Activated CD8-positive, alpha-beta memory T cell treated with anti-CD3 and anti-CD28 coated beads for 36 hours (primary cell): Measurements from ENCODE around the gene ARID1B. TPM values are rescaled to one million over a fixed set of nuclear protein-coding genes. Genes with fewer than 3 reads are reported as not detected.

ENCODE experiments used
- CTCF ChIA-PET: fragments of 350-600 bp; sonication (Branson Sonifier 250); formaldehyde crosslinking; loops from one replicate; lab custom pipeline; 2021; ENCODE audit warnings: antibody characterized with exemption; lab: Charles Lee
- POLR2A ChIA-PET: fragments of 350-600 bp; sonication (Branson Sonifier 250); formaldehyde crosslinking; loops from one replicate; lab custom pipeline; 2021; ENCODE audit warnings: antibody characterized with exemption; lab: Charles Lee
- total RNA-seq, 2 experiments: library from RNA; stranded (reverse); gene quantifications; one replicate each; pipeline ENCODE4 v1.2.3, GENCODE V29; 2021

ARID1B gene
- total RNA-seq, 2 experiments from 2014 or later, result 48.4 to 49.5 TPM

- POLR2A ChIA-PET, result no interaction called here
- CTCF ChIA-PET, result no interaction called here
Measured at GRCh38 chr6:156841508-156841907, 64.3 kb downstream of the ARID1B start.

- ChIA-PET CTCF (no interaction called here), POLR2A (no interaction called here)
Measured at GRCh38 chr6:156842598-156843250, 65.5 kb downstream of the ARID1B start.

GRCh38 chr6:156844089-156844488, 66.9 kb downstream of the ARID1B start:
- CTCF ChIA-PET, result no interaction called here
- POLR2A ChIA-PET, result no interaction called here

GRCh38 chr6:156845454-156846155, 68.4 kb downstream of the ARID1B start:
- CTCF ChIA-PET, result no interaction called here
- POLR2A ChIA-PET, result interaction anchor here (0.6 kb wide), 1 partner anchor 51 kb away, joined by 3 read pairs; no protein-coding TSS in a partner anchor

GRCh38 chr6:156846845-156847599, 69.8 kb downstream of the ARID1B start:
- POLR2A ChIA-PET, result interaction anchor here (0.6 kb wide), 1 partner anchor 64 kb away, joined by 3 read pairs; no protein-coding TSS in a partner anchor

GRCh38 chr6:156848123-156848522, 70.9 kb downstream of the ARID1B start:
- POLR2A ChIA-PET, result no interaction called here
- CTCF ChIA-PET, result no interaction called here

More at GRCh38 chr6:156846845-156847599, 69.8 kb downstream of the ARID1B start:
- CTCF ChIA-PET, result no interaction called here

- POLR2A ChIA-PET, result no interaction called here
- CTCF ChIA-PET, result no interaction called here
Measured at GRCh38 chr6:156848533-156848932, 71.4 kb downstream of the ARID1B start.

- CTCF ChIA-PET, result no interaction called here
- POLR2A ChIA-PET, result no interaction called here
Measured at GRCh38 chr6:156849806-156850205, 72.6 kb downstream of the ARID1B start.

- ChIA-PET POLR2A (no interaction called here), CTCF (no interaction called here)
Measured at GRCh38 chr6:156850353-156850752, 73.2 kb downstream of the ARID1B start.

GRCh38 chr6:156851454-156851921, 74.3 kb downstream of the ARID1B start:
- POLR2A ChIA-PET, result no interaction called here
- CTCF ChIA-PET, result interaction anchor here (1.2 kb wide), 1 partner anchor 10 kb away, joined by 4 read pairs; no protein-coding TSS in a partner anchor

GRCh38 chr6:156852147-156852857, 75.1 kb downstream of the ARID1B start:
- CTCF ChIA-PET, result interaction anchor here (1.2 kb wide), 1 partner anchor 9 kb away, joined by 4 read pairs; no protein-coding TSS in a partner anchor
- POLR2A ChIA-PET, result no interaction called here

- CTCF ChIA-PET, result no interaction called here
Measured at GRCh38 chr6:156852858-156853216, 75.7 kb downstream of the ARID1B start.

GRCh38 chr6:156853733-156854132, 76.6 kb downstream of the ARID1B start:
- ChIA-PET CTCF (no interaction called here), POLR2A (interaction anchor here (0.6 to 0.8 kb wide), 2 partner anchors 73 to 302 kb away, joined by 3 read pairs; no protein-coding TSS in a partner anchor)

More at GRCh38 chr6:156852858-156853216, 75.7 kb downstream of the ARID1B start:
- POLR2A ChIA-PET, result no interaction called here

GRCh38 chr6:156854466-156855161, 77.4 kb downstream of the ARID1B start:
- POLR2A ChIA-PET, result interaction anchor here (0.6 kb wide), 1 partner anchor 301 kb away, joined by 3 read pairs; no protein-coding TSS in a partner anchor
- CTCF ChIA-PET, result no interaction called here

- POLR2A ChIA-PET, result no interaction called here
- CTCF ChIA-PET, result no interaction called here
Measured at GRCh38 chr6:156857573-156857972, 80.4 kb downstream of the ARID1B start.

- ChIA-PET POLR2A (no interaction called here), CTCF (no interaction called here)
Measured at GRCh38 chr6:156859686-156860085, 82.5 kb downstream of the ARID1B start.

GRCh38 chr6:156862711-156863110, 85.5 kb downstream of the ARID1B start:
- ChIA-PET CTCF (no interaction called here), POLR2A (interaction anchor here (0.8 kb wide), 1 partner anchor 84 kb away, joined by 3 read pairs; no protein-coding TSS in a partner anchor)

- ChIA-PET POLR2A (no interaction called here), CTCF (no interaction called here)
Measured at GRCh38 chr6:156863504-156863903, 86.3 kb downstream of the ARID1B start.

- CTCF ChIA-PET, result no interaction called here
Measured at GRCh38 chr6:156864557-156864956, 87.4 kb downstream of the ARID1B start.

More at GRCh38 chr6:156864557-156864956, 87.4 kb downstream of the ARID1B start:
- POLR2A ChIA-PET, result no interaction called here
